PFSK-1 (cell line): ENCODE measurements around the gene TIMP1.

Experiments used
- FOXP2 ChIP-seq: optimal IDR thresholded peaks from 2 replicates; pipeline ENCODE3; 2011; ENCODE audit warnings: borderline replicate concordance, control low read depth, inconsistent platforms; ENCODE audit not compliant: insufficient read depth; ENCODE audit errors: extremely low read length, extremely low read depth
- POLR2AphosphoS5 ChIP-seq: IDR thresholded peaks from 2 replicates; pipeline ENCODE4 v1.6.1; 2012; ENCODE audit warnings: low read depth, mild to moderate bottlenecking, control low read depth, low read length, moderate library complexity
- SIN3A ChIP-seq: IDR thresholded peaks from 2 replicates; pipeline ENCODE4 v1.6.1; 2012; ENCODE audit warnings: mild to moderate bottlenecking, low read length, moderate library complexity, borderline replicate concordance; ENCODE audit not compliant: insufficient read depth
- TAF1 ChIP-seq: IDR thresholded peaks from 2 replicates; pipeline ENCODE4 v1.6.1; 2012; ENCODE audit warnings: low read length, control low read depth, borderline replicate concordance; ENCODE audit not compliant: insufficient read depth
- TF ChIP-seq, protein P1 (sequence below), 2 experiments: IDR thresholded peaks; 2 replicates each; pipeline versions ENCODE4 v1.6.1 to v1.8.0; 2011 to 2012; ENCODE audit warnings: low read depth in 2 of 2, low read length in 2 of 2, control low read depth in 1 of 2, inconsistent platforms in 1 of 2, mild to moderate bottlenecking in 1 of 2, moderate library complexity in 1 of 2; ENCODE audit not compliant: insufficient read depth in 1 of 2

DNA sequence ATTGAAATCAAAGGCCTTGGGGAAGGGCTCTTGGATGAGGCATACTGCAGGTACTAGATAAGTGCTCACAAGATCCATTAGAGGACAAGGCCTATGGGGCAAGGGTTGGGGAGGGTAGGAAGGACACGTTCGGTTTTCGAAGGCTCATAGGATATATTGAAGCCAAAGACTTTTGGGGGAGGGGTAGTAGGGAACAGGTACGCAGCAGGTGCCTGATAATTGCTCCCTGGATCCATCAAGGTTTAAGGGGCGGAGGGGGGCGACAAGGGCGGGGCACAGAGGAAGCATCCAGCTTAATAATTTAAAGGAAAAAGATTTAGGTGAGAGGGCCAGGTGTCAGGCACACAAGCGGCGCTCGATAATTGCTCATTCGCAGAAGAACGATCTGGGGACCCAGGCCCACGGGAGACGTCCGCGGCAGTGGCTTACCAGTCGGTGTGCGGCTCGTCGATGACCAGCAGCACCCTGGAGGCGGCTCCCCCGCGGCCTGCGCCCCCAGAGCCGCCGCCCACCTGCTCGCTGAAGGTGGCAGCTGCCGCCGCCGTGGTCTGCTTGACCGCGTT, 36.8 kb downstream of the TIMP1 start:
- no peak for TF ChIP-seq TAF1
- TF ChIP-seq POLR2AphosphoS5 = no peak
- TF ChIP-seq, protein P1, sequence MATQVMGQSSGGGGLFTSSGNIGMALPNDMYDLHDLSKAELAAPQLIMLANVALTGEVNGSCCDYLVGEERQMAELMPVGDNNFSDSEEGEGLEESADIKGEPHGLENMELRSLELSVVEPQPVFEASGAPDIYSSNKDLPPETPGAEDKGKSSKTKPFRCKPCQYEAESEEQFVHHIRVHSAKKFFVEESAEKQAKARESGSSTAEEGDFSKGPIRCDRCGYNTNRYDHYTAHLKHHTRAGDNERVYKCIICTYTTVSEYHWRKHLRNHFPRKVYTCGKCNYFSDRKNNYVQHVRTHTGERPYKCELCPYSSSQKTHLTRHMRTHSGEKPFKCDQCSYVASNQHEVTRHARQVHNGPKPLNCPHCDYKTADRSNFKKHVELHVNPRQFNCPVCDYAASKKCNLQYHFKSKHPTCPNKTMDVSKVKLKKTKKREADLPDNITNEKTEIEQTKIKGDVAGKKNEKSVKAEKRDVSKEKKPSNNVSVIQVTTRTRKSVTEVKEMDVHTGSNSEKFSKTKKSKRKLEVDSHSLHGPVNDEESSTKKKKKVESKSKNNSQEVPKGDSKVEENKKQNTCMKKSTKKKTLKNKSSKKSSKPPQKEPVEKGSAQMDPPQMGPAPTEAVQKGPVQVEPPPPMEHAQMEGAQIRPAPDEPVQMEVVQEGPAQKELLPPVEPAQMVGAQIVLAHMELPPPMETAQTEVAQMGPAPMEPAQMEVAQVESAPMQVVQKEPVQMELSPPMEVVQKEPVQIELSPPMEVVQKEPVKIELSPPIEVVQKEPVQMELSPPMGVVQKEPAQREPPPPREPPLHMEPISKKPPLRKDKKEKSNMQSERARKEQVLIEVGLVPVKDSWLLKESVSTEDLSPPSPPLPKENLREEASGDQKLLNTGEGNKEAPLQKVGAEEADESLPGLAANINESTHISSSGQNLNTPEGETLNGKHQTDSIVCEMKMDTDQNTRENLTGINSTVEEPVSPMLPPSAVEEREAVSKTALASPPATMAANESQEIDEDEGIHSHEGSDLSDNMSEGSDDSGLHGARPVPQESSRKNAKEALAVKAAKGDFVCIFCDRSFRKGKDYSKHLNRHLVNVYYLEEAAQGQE (IDR thresholded peaks at IDR 0.05; ENCODE audit: insufficient read depth in 1 of 2, low read depth in 2 of 2, low read length in 2 of 2) = no peak
- no peak for TF ChIP-seq SIN3A
- TF ChIP-seq FOXP2 = no peak
